ENCODE measurements around the gene CAMP.

CAMP gene

GRCh38 chr3:48226939-48227338 lies 3.6 kb downstream of the CAMP start:
- ATAC-seq (no peak), DNase-seq (no peak)
- peaks cover 2% of the 10 kb centered on the region for H3K27me3 Mint-ChIP-seq
- no peak overlapping the region for H3K4me3 Mint-ChIP-seq
- no peaks in the 10 kb centered on the region for H3K9me3 Mint-ChIP-seq
- H3K36me3 Mint-ChIP-seq (ENCODE audit: low read depth), result no peaks in the 10 kb centered on the region
- no peak overlapping the region for H3K27ac Mint-ChIP-seq
- H3K4me1 Mint-ChIP-seq, result peaks cover 13% of the 10 kb centered on the region

- Mint-ChIP-seq H3K36me3 (ENCODE audit: low read depth) (no peaks in the 10 kb centered on the region), H3K4me3 (no peak overlapping the region), H3K27me3 (no peaks in the 10 kb centered on the region), H3K27ac (no peak overlapping the region), H3K9me3 (no peaks in the 10 kb centered on the region), H3K4me1 (peaks cover 1% of the 10 kb centered on the region)
- no peak for DNase-seq
- ATAC-seq, result no peak
Measured at GRCh38 chr3:48232232-48232631, 8.9 kb downstream of the CAMP start.

GRCh38 chr3:48232734-48233133 lies 9.4 kb downstream of the CAMP start:
- H3K4me1 Mint-ChIP-seq, result no peaks in the 10 kb centered on the region
- H3K27me3 Mint-ChIP-seq, result no peaks in the 10 kb centered on the region
- no peak overlapping the region for H3K27ac Mint-ChIP-seq
- H3K9me3 Mint-ChIP-seq, result no peaks in the 10 kb centered on the region
- DNase-seq, result peak; percentile 69
- no peaks in the 10 kb centered on the region for H3K36me3 Mint-ChIP-seq (ENCODE audit: low read depth)
- H3K4me3 Mint-ChIP-seq, result no peak overlapping the region
- ATAC-seq, result peak; percentile 97

- Mint-ChIP-seq H3K27me3 (no peaks in the 10 kb centered on the region), H3K27ac (no peak overlapping the region), H3K9me3 (no peaks in the 10 kb centered on the region), H3K4me3 (no peak overlapping the region), H3K36me3 (ENCODE audit: low read depth) (no peaks in the 10 kb centered on the region), H3K4me1 (no peaks in the 10 kb centered on the region)
- DNase-seq (no peak), ATAC-seq (no peak)
Measured at GRCh38 chr3:48233542-48233941, 10.2 kb downstream of the CAMP start.

- H3K36me3 Mint-ChIP-seq (ENCODE audit: low read depth), result no peaks in the 10 kb centered on the region
- no peak overlapping the region for H3K4me3 Mint-ChIP-seq
- no peaks in the 10 kb centered on the region for H3K27me3 Mint-ChIP-seq
- peaks cover 10% of the 10 kb centered on the region for H3K4me1 Mint-ChIP-seq
- H3K27ac Mint-ChIP-seq, result no peak overlapping the region
- ATAC-seq (no peak), DNase-seq (no peak)
- no peaks in the 10 kb centered on the region for H3K9me3 Mint-ChIP-seq
Measured at GRCh38 chr3:48236531-48236930, 13.2 kb downstream of the CAMP start.

GRCh38 chr3:48238531-48239085 lies 15.3 kb downstream of the CAMP start:
- H3K4me3 Mint-ChIP-seq, result no peak overlapping the region
- ATAC-seq, result no peak
- no peak for DNase-seq
- H3K36me3 Mint-ChIP-seq (ENCODE audit: low read depth), result no peaks in the 10 kb centered on the region
- no peaks in the 10 kb centered on the region for H3K9me3 Mint-ChIP-seq
- H3K4me1 Mint-ChIP-seq, result peaks cover 24% of the 10 kb centered on the region
- H3K27me3 Mint-ChIP-seq, result no peaks in the 10 kb centered on the region
- no peak overlapping the region for H3K27ac Mint-ChIP-seq

GRCh38 chr3:48240000-48240963 lies 17.0 kb downstream of the CAMP start:
- Mint-ChIP-seq H3K27ac (peak overlapping the region; percentile 85), H3K9me3 (no peaks in the 10 kb centered on the region), H3K4me3 (peak overlapping the region; percentile 88), H3K27me3 (no peaks in the 10 kb centered on the region), H3K36me3 (ENCODE audit: low read depth) (peaks cover 4% of the 10 kb centered on the region), H3K4me1 (peaks cover 33% of the 10 kb centered on the region)
- ATAC-seq (peak; percentile 1), DNase-seq (no peak)

GRCh38 chr3:48241796-48242455 lies 18.6 kb downstream of the CAMP start:
- H3K27ac Mint-ChIP-seq, result peak overlapping the region; percentile 85
- H3K4me3 Mint-ChIP-seq, result peak overlapping the region; percentile 88
- peaks cover 5% of the 10 kb centered on the region for H3K36me3 Mint-ChIP-seq (ENCODE audit: low read depth)
- DNase-seq (no peak), ATAC-seq (no peak)
- H3K9me3 Mint-ChIP-seq, result no peaks in the 10 kb centered on the region
- no peaks in the 10 kb centered on the region for H3K27me3 Mint-ChIP-seq
- H3K4me1 Mint-ChIP-seq, result peaks cover 39% of the 10 kb centered on the region

- H3K9me3 Mint-ChIP-seq, result no peaks in the 10 kb centered on the region
- DNase-seq (no peak), ATAC-seq (no peak)
- H3K36me3 Mint-ChIP-seq (ENCODE audit: low read depth), result peaks cover 16% of the 10 kb centered on the region
- H3K4me3 Mint-ChIP-seq, result no peak overlapping the region
- no peak overlapping the region for H3K27ac Mint-ChIP-seq
- H3K27me3 Mint-ChIP-seq, result no peaks in the 10 kb centered on the region
- peaks cover 47% of the 10 kb centered on the region for H3K4me1 Mint-ChIP-seq
Measured at GRCh38 chr3:48243886-48244285, 20.6 kb downstream of the CAMP start.

- no peak for DNase-seq
- H3K27me3 Mint-ChIP-seq, result no peaks in the 10 kb centered on the region
- H3K36me3 Mint-ChIP-seq (ENCODE audit: low read depth), result peaks cover 21% of the 10 kb centered on the region
- ATAC-seq, result no peak
- H3K4me3 Mint-ChIP-seq, result no peak overlapping the region
- H3K9me3 Mint-ChIP-seq, result no peaks in the 10 kb centered on the region
- H3K27ac Mint-ChIP-seq, result no peak overlapping the region
- H3K4me1 Mint-ChIP-seq, result peaks cover 47% of the 10 kb centered on the region
Measured at GRCh38 chr3:48244461-48244860, 21.2 kb downstream of the CAMP start.

- no peak for ATAC-seq
- Mint-ChIP-seq H3K27ac (no peak overlapping the region), H3K4me3 (no peak overlapping the region), H3K27me3 (no peaks in the 10 kb centered on the region), H3K4me1 (peaks cover 44% of the 10 kb centered on the region), H3K9me3 (no peaks in the 10 kb centered on the region), H3K36me3 (ENCODE audit: low read depth) (peaks cover 25% of the 10 kb centered on the region)
- DNase-seq, result no peak
Measured at GRCh38 chr3:48245136-48245535, 21.8 kb downstream of the CAMP start.

GRCh38 chr3:48247401-48247811 lies 24.1 kb downstream of the CAMP start:
- ATAC-seq, result peak; percentile 63
- Mint-ChIP-seq H3K36me3 (ENCODE audit: low read depth) (peaks cover 34% of the 10 kb centered on the region), H3K4me3 (no peak overlapping the region), H3K27me3 (no peaks in the 10 kb centered on the region), H3K9me3 (no peaks in the 10 kb centered on the region), H3K4me1 (peaks cover 31% of the 10 kb centered on the region), H3K27ac (peak overlapping the region; percentile 70)
- no peak for DNase-seq

- Mint-ChIP-seq H3K4me1 (peaks cover 27% of the 10 kb centered on the region), H3K4me3 (no peak overlapping the region), H3K9me3 (no peaks in the 10 kb centered on the region), H3K36me3 (ENCODE audit: low read depth) (peaks cover 39% of the 10 kb centered on the region), H3K27me3 (no peaks in the 10 kb centered on the region), H3K27ac (no peak overlapping the region)
- DNase-seq (no peak), ATAC-seq (no peak)
Measured at GRCh38 chr3:48248095-48248850, 25.0 kb downstream of the CAMP start.

GRCh38 chr3:48256557-48256956 lies 33.3 kb downstream of the CAMP start:
- Mint-ChIP-seq H3K27ac (peak overlapping the region; percentile 44), H3K27me3 (no peaks in the 10 kb centered on the region), H3K9me3 (peaks cover 10% of the 10 kb centered on the region), H3K4me1 (no peaks in the 10 kb centered on the region), H3K36me3 (ENCODE audit: low read depth) (peaks cover 59% of the 10 kb centered on the region), H3K4me3 (no peak overlapping the region)
- ATAC-seq (no peak), DNase-seq (no peak)

All from activated naive CD8-positive, alpha-beta T cell treated with anti-CD3 and anti-CD28 coated beads, Interleukin-2, amount 50 U/mL, for 24 hours (primary cell).